Tibial nerve (tissue), 4 donors: ENCODE measurements around the gene WAS. TPM values are rescaled to one million over a fixed set of nuclear protein-coding genes. Genes with fewer than 3 reads are reported as not detected.

ENCODE experiments used
- DNase-seq, 2 donors: peaks; one replicate each; pipeline ENCODE4 v3.0.0-alpha.2; 2019; ENCODE audit warnings: low spot score in 2 of 2
- H3K27ac ChIP-seq, 4 donors: fragments of 200-600 bp; sonication (generic) in 3 of 4; one replicate each; pipeline ENCODE4 v1.5.1; 2017 to 2019; ENCODE audit warnings: mild to moderate bottlenecking in 1 of 4
- H3K27me3 ChIP-seq, 2 donors: fragments of 200-600 bp; sonication (generic) in 1 of 2; one replicate each; pipeline versions ENCODE4 v1.5.1 to v1.6.0; 2017 to 2019
- H3K36me3 ChIP-seq, 3 donors: fragments of 200-600 bp; sonication (generic); one replicate each; pipeline ENCODE4 v1.5.1; 2018 to 2019
- H3K4me1 ChIP-seq, 4 donors: fragments of 200-600 bp; sonication (generic) in 3 of 4; one replicate each; pipeline ENCODE4 v1.5.1; 2017 to 2019
- H3K4me3 ChIP-seq, 4 donors: fragments of 200-600 bp; sonication (generic) in 3 of 4; one replicate each; pipeline ENCODE4 v1.5.1; 2017 to 2019; ENCODE audit warnings: mild to moderate bottlenecking in 1 of 4, moderate library complexity in 1 of 4
- H3K9me3 ChIP-seq, 4 donors: fragments of 200-600 bp; sonication (generic) in 3 of 4; one replicate each; pipeline ENCODE4 v1.5.1; 2017 to 2019
- CTCF ChIP-seq, 5 experiments: fragments of 200-600 bp in 3 of 5; fragments of 450-650 bp in 2 of 5; sonication (generic) in 3 of 5; IDR thresholded peaks; one replicate each; pipeline ENCODE4 v1.5.1; 2016 to 2019; ENCODE audit warnings: antibody characterized with exemption in 5 of 5, mild to moderate bottlenecking in 3 of 5, moderate library complexity in 2 of 5
- EP300 ChIP-seq, 2 donors: sonication (generic); formaldehyde crosslinking; IDR thresholded peaks; one replicate each; pipeline ENCODE4 v1.6.1; 2017; ENCODE audit warnings: antibody characterized with exemption in 2 of 2, mild to moderate bottlenecking in 1 of 2
- POLR2A ChIP-seq, 2 donors: fragments of 450-650 bp; IDR thresholded peaks; one replicate each; pipeline ENCODE4 v1.6.1; 2017; ENCODE audit warnings: antibody characterized with exemption in 2 of 2, mild to moderate bottlenecking in 2 of 2, moderate library complexity in 2 of 2
- WGBS, 2 donors: methylation state at CpG; one replicate each; pipeline ENCODE4 v1.1.5; 2018; 5-methylcytosine and 5-hydroxymethylcytosine counted together
- total RNA-seq, 4 donors: library from RNA; depleted of rRNA; stranded (reverse); fragments of >200 nt; gene quantifications; one replicate each; pipeline ENCODE4 v1.1.0, GENCODE V29; 2016

Gene WAS
- total RNA-seq: 10 to 100 TPM in 2 of 4 donors, 1 to 10 TPM in 2; 3.1 to 32.7 (median 9.8) TPM

GRCh38 chrX:48683411-48683982 lies at the start of gene WAS:
WAS (plus strand) TSS chrX:48683799; CDS start chrX:48683854, 55 bp downstream.
- no peak for TF ChIP-seq CTCF (IDR thresholded peaks at IDR 0.05)
- no peak for TF ChIP-seq EP300 (IDR thresholded peaks at IDR 0.05)
- no peak for TF ChIP-seq POLR2A (IDR thresholded peaks at IDR 0.05)
- H3K27ac ChIP-seq: peak within 1 kb of the TSS in 3 of 4 donors; percentile 10 to 68 (median 58)
- WGBS, 2 donors: 66 to 70% methylated on average over 10 to 13 of the region's 13 CpGs
- peaks cover 0 to 5% of the 10 kb centered on the region in 2 donors for H3K27me3 ChIP-seq
- no peaks in the 10 kb centered on the region for H3K9me3 ChIP-seq
- no peak for DNase-seq
- peak within 1 kb of the TSS in 2 of 4 donors; percentile 26 to 34 for H3K4me3 ChIP-seq
- no peaks in the 10 kb centered on the region for H3K4me1 ChIP-seq
- no peaks in the 10 kb centered on the region for H3K36me3 ChIP-seq

GRCh38 chrX:48636301-48636700 lies 47.3 kb upstream of the WAS start:
- peaks cover 0 to 7% (median 0%) of the 10 kb centered on the region in 4 donors for H3K4me1 ChIP-seq
- no peak for TF ChIP-seq CTCF (IDR thresholded peaks at IDR 0.05)
- TF ChIP-seq POLR2A (IDR thresholded peaks at IDR 0.05): no peak
- no peak for TF ChIP-seq EP300 (IDR thresholded peaks at IDR 0.05)
- no peaks in the 10 kb centered on the region for H3K27me3 ChIP-seq
- no peaks in the 10 kb centered on the region for H3K9me3 ChIP-seq
- H3K27ac ChIP-seq: no peak overlapping the region
- WGBS, 2 donors: 29 to 51% methylated on average over 1 of the region's 1 CpG
- no peak for DNase-seq
- no peak overlapping the region for H3K4me3 ChIP-seq
- no peaks in the 10 kb centered on the region for H3K36me3 ChIP-seq

- Histone ChIP-seq H3K27me3 (no peaks in the 10 kb centered on the region), H3K27ac (no peak overlapping the region), H3K4me3 (no peak overlapping the region), H3K9me3 (no peaks in the 10 kb centered on the region), H3K4me1 (peaks cover 0 to 4% (median 0%) of the 10 kb centered on the region in 4 donors), H3K36me3 (no peaks in the 10 kb centered on the region)
- TF ChIP-seq CTCF (IDR thresholded peaks at IDR 0.05) (no peak), POLR2A (IDR thresholded peaks at IDR 0.05) (no peak), EP300 (IDR thresholded peaks at IDR 0.05) (no peak)
- WGBS, 2 donors: 20 to 33% methylated on average over 2 of the region's 2 CpGs
- no peak for DNase-seq
Measured at GRCh38 chrX:48636776-48637175, 46.8 kb upstream of the WAS start.

- Histone ChIP-seq H3K27ac (no peak overlapping the region), H3K9me3 (no peaks in the 10 kb centered on the region), H3K4me3 (no peak overlapping the region), H3K36me3 (no peaks in the 10 kb centered on the region), H3K27me3 (no peaks in the 10 kb centered on the region), H3K4me1 (peaks cover 0 to 9% (median 0%) of the 10 kb centered on the region in 4 donors)
- 85 to 89% methylated on average over 7 of the region's 7 CpGs for WGBS, 2 donors
- no peak for TF ChIP-seq EP300 (IDR thresholded peaks at IDR 0.05)
- TF ChIP-seq POLR2A (IDR thresholded peaks at IDR 0.05): no peak
- no peak for TF ChIP-seq CTCF (IDR thresholded peaks at IDR 0.05)
- no peak for DNase-seq
Measured at GRCh38 chrX:48645669-48646068, 37.9 kb upstream of the WAS start.

GRCh38 chrX:48648336-48648751 lies 35.3 kb upstream of the WAS start:
- Histone ChIP-seq H3K4me3 (no peak overlapping the region), H3K9me3 (no peaks in the 10 kb centered on the region), H3K4me1 (peaks cover 0 to 9% (median 0%) of the 10 kb centered on the region in 4 donors), H3K36me3 (no peaks in the 10 kb centered on the region), H3K27me3 (peaks cover 0 to under 1% of the 10 kb centered on the region in 2 donors), H3K27ac (peak overlapping the region in 2 of 4 donors; percentile 46 to 61)
- peak; percentile 15 to 56 for DNase-seq
- peak in 4 of 5 experiments; percentile 23 to 50 (median 24) for TF ChIP-seq CTCF (IDR thresholded peaks at IDR 0.05)
- TF ChIP-seq EP300 (IDR thresholded peaks at IDR 0.05): peak in 1 of 2 donors; percentile 21
- no peak for TF ChIP-seq POLR2A (IDR thresholded peaks at IDR 0.05)
- 2 to 34% methylated on average over 6 of the region's 6 CpGs for WGBS, 2 donors
